SU-DHL-6 (cell line): ENCODE data around the gene SLC4A2.
"Not testable (repeated sequence)": the region's sequence is repeated elsewhere in the genome, so short reads cannot be mapped to it uniquely, and the experiment has no call there.

ENCODE experiments used
- EZH2phosphoT487 ChIP-seq: fragments of 200-600 bp; sonication (generic), shearing (Covaris generic); conservative IDR thresholded peaks from 2 replicates; pipeline ENCODE4 v1.6.1; 2018; ENCODE audit warnings: mild to moderate bottlenecking, antibody characterized with exemption, low read length, moderate library complexity, mixed read lengths
- TF ChIP-seq, protein P1 (sequence below): fragments of 200-600 bp; sonication (generic); IDR thresholded peaks from one replicate; pipeline ENCODE4 v1.5.1; 2017; ENCODE audit warnings: antibody characterized with exemption, mild to moderate bottlenecking, low read length, moderate library complexity; ENCODE audit not compliant: insufficient read depth, poor library complexity, severe bottlenecking

DNA sequence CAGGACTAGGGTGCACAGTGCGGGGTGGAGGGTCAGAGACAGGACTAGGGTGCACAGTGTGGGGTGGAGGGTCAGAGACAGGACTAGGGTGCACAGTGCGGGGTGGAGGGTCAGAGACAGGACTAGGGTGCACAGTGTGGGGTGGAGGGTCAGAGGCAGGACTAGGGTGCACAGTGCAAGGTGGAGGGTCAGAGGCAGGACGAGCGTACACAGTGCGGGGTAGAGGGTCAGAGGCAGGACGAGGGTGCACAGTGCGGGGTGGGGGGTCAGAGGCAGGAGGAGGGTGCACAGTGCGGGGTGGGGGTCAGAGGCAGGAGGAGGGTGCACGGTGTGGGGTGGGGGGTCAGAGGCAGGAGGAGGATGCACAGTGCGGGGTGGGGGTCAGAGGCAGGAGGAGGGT, 15.9 kb upstream of the SLC4A2 start:
- TF ChIP-seq, protein P1, sequence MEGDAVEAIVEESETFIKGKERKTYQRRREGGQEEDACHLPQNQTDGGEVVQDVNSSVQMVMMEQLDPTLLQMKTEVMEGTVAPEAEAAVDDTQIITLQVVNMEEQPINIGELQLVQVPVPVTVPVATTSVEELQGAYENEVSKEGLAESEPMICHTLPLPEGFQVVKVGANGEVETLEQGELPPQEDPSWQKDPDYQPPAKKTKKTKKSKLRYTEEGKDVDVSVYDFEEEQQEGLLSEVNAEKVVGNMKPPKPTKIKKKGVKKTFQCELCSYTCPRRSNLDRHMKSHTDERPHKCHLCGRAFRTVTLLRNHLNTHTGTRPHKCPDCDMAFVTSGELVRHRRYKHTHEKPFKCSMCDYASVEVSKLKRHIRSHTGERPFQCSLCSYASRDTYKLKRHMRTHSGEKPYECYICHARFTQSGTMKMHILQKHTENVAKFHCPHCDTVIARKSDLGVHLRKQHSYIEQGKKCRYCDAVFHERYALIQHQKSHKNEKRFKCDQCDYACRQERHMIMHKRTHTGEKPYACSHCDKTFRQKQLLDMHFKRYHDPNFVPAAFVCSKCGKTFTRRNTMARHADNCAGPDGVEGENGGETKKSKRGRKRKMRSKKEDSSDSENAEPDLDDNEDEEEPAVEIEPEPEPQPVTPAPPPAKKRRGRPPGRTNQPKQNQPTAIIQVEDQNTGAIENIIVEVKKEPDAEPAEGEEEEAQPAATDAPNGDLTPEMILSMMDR: not testable (repeated sequence)
- not testable (repeated sequence) for TF ChIP-seq EZH2phosphoT487
